ENCODE results near the gene HDAC4.

HDAC4 gene

DNA sequence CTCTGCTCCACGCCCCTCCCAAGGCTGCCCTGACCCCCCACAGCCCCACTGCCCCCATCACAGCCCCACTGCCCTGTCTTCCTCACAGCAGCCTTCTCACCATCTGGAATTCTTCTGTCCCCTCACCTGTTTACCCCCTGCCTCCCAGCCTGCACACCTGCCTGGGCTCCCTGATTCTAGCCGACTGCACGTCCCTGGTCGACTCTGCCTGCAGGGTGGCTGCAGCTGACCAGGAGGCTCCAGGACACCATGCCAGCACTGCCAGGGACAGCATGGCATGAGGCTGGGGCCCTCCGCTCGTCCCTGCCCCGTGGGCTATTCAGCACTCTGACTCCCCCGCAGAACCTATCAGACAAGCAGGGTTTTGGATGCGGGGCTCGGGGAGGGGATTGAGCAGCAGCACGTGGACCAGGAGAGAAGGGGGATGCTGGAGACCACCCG, 254.1 kb downstream of the HDAC4 start:
- no peak overlapping the region for H3K4me3 ChIP-seq (ENCODE audit: low read length)
- no peak for TF ChIP-seq CTCF (conservative IDR thresholded peaks at IDR 0.05; ENCODE audit: low read depth, low read length)
- no peak for DNase-seq (ENCODE audit: low read depth)

- H3K4me3 ChIP-seq (ENCODE audit: low read length) = no peak overlapping the region
- DNase-seq (ENCODE audit: low read depth) = no peak
- no peak for TF ChIP-seq CTCF (conservative IDR thresholded peaks at IDR 0.05; ENCODE audit: low read depth, low read length)
Measured at GRCh38 chr2:239146011-239146641, 254.7 kb downstream of the HDAC4 start.

- H3K4me3 ChIP-seq (ENCODE audit: low read length) = no peak overlapping the region
- no peak for TF ChIP-seq CTCF (conservative IDR thresholded peaks at IDR 0.05; ENCODE audit: low read depth, low read length)
- DNase-seq (ENCODE audit: low read depth) = no peak
Measured at GRCh38 chr2:239145601-239146000, 255.2 kb downstream of the HDAC4 start.

DNA sequence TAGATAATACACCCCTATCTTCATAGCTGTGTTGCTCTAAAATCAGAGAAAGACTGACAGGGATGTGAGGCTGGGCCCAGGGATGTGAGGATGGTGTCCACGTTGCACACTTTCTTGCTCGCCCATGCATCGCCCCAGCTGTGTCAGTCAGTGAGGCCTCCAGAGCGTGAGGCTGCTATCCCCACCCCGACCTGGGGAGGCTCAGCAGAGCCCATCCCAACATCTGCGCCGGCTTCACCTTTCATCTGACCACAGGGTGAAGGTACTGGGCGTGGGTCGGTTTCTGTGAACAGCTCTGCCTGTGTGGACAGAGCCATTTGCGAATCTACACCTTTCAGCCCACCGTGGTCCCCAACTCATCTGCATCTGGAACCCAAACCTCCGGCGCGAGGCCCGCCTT, 255.7 kb downstream of the HDAC4 start:
- H3K4me3 ChIP-seq (ENCODE audit: low read length) = no peak overlapping the region
- TF ChIP-seq CTCF (conservative IDR thresholded peaks at IDR 0.05; ENCODE audit: low read depth, low read length) = no peak
- no peak for DNase-seq (ENCODE audit: low read depth)

- no peak for DNase-seq (ENCODE audit: low read depth)
- H3K4me3 ChIP-seq (ENCODE audit: low read length) = no peak overlapping the region
- no peak for TF ChIP-seq CTCF (conservative IDR thresholded peaks at IDR 0.05; ENCODE audit: low read depth, low read length)
Measured at GRCh38 chr2:239144713-239144999, 256.2 kb downstream of the HDAC4 start.

DNA sequence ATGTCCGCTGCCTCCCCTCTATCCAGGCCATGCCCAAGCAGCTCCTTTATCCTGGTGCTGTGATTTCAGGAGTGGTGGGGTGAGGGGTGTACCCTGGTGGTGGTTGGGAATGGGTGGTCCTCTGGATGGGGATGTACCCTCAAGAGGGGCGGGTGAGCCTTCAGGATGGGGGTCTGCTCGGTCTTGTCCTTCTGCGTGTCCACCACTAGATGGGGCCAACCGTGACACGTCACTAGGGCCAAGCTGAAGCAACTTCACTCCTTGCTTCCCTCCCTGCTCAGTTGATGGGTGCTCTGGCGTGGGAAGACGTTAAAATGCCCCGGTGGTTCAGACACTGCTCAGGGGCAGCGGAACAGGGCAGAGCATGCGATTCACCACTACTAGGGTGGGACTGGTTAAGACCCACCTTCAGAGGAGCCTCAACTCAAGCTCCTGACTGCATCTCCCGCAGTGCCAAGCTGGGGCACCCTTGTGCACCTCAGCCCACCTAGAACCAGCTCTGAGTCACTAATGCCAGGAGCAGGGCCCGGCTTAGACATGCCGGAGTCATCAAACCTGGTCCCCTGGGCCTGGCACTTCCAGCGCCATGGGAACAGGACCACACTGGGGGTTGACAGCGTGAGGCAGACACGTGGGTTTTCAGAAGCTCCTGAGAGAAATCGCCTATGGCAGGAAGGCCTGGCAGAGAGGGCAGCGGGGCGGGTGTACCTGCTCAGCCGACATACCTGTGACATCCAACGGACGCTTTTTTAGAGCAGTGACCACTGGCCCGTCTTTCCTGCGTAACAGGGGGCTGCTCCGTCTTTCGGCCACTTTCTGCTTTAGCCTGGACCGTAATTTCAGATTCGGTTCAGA, 256.7 kb downstream of the HDAC4 start:
- TF ChIP-seq CTCF (conservative IDR thresholded peaks at IDR 0.05; ENCODE audit: low read depth, low read length) = peak; percentile 82
- no peak overlapping the region for H3K4me3 ChIP-seq (ENCODE audit: low read length)
- DNase-seq (ENCODE audit: low read depth) = peak; percentile 4

- H3K4me3 ChIP-seq (ENCODE audit: low read length) = no peak overlapping the region
- no peak for TF ChIP-seq CTCF (conservative IDR thresholded peaks at IDR 0.05; ENCODE audit: low read depth, low read length)
- DNase-seq (ENCODE audit: low read depth) = no peak
Measured at GRCh38 chr2:239142806-239143205, 258.0 kb downstream of the HDAC4 start.

Data from retinal pigment epithelial cell (primary cell).